Measurements from ENCODE around the gene EN1. TPM values are rescaled to one million over a fixed set of nuclear protein-coding genes. Genes with fewer than 3 reads are reported as not detected.

EN1 gene
- total and polyA plus RNA-seq, 8 donors, result not detected

- intact Hi-C loops (cut with DNase I), result loop anchor here in 1 of 3 donors (5.0 kb wide), 1 partner anchor 824 kb away; no protein-coding TSS in a partner anchor
- H3K4me1 ChIP-seq, result no peaks in the 10 kb centered on the region
- WGBS, 2 donors, result 75 to 82% methylated on average over 7 of the region's 7 CpGs
- H3K27ac ChIP-seq, result no peak overlapping the region
- H3K4me3 ChIP-seq, result no peak overlapping the region
- no peaks in the 10 kb centered on the region for H3K36me3 ChIP-seq
- FAIRE-seq (no peak), ATAC-seq (no peak), DNase-seq (no peak)
- no peak for TF ChIP-seq CTCF (IDR thresholded peaks at IDR 0.05)
- peaks cover 1 to 38% (median 6%) of the 10 kb centered on the region in 4 donors for H3K27me3 ChIP-seq
- no peaks in the 10 kb centered on the region for H3K9me3 ChIP-seq
These were observed 13.8 kb upstream of the EN1 start for GRCh38 chr2:118861242-118861641.

GRCh38 chr2:118860506-118860905, 13.1 kb upstream of the EN1 start:
- no peaks in the 10 kb centered on the region for H3K9me3 ChIP-seq
- ATAC-seq (no peak), DNase-seq (no peak), FAIRE-seq (no peak)
- peaks cover 3 to 44% (median 7%) of the 10 kb centered on the region in 4 donors for H3K27me3 ChIP-seq
- no peak overlapping the region for H3K27ac ChIP-seq
- no peaks in the 10 kb centered on the region for H3K36me3 ChIP-seq
- H3K4me1 ChIP-seq, result peaks cover 0 to 4% (median 0%) of the 10 kb centered on the region in 3 donors
- WGBS, 2 donors, result 22 to 27% methylated on average over 5 of the region's 5 CpGs
- intact Hi-C loops (cut with DNase I), result loop anchor here in 1 of 3 donors (5.0 kb wide), 1 partner anchor 823 kb away; no protein-coding TSS in a partner anchor
- no peak overlapping the region for H3K4me3 ChIP-seq
- TF ChIP-seq CTCF (IDR thresholded peaks at IDR 0.05), result no peak

GRCh38 chr2:118859157-118859770, 11.8 kb upstream of the EN1 start:
- 16% methylated on average over 26 of the region's 26 CpGs for WGBS, 2 donors
- intact Hi-C loops (cut with DNase I), result loop anchor here in 2 of 3 donors (5.0 to 10.0 kb wide), 6 partner anchors 364 to 814 kb away; no protein-coding TSS in a partner anchor

GRCh38 chr2:118858485-118859156, 11.2 kb upstream of the EN1 start:
- H3K4me3 ChIP-seq, result no peak overlapping the region
- H3K27ac ChIP-seq, result no peak overlapping the region
- TF ChIP-seq CTCF (IDR thresholded peaks at IDR 0.05), result no peak
- 5 to 7% methylated on average over 40 of the region's 40 CpGs for WGBS, 2 donors
- H3K4me1 ChIP-seq, result peaks cover 0 to 6% (median 0%) of the 10 kb centered on the region in 3 donors
- FAIRE-seq, result no peak
- intact Hi-C loops (cut with DNase I), result loop anchor here in 2 of 3 donors (5.0 to 10.0 kb wide), 6 partner anchors 364 to 814 kb away; no protein-coding TSS in a partner anchor
- H3K9me3 ChIP-seq, result no peaks in the 10 kb centered on the region
- DNase-seq, result peak in 2 of 6 donors; percentile 57 to 75
- ATAC-seq, result no peak
- H3K36me3 ChIP-seq, result no peaks in the 10 kb centered on the region
- H3K27me3 ChIP-seq, result peaks cover 3 to 57% (median 10%) of the 10 kb centered on the region in 4 donors

More at GRCh38 chr2:118859157-118859770, 11.8 kb upstream of the EN1 start:
- Histone ChIP-seq H3K27ac (no peak overlapping the region), H3K4me1 (peaks cover 0 to 6% (median 0%) of the 10 kb centered on the region in 3 donors), H3K36me3 (no peaks in the 10 kb centered on the region), H3K4me3 (no peak overlapping the region), H3K27me3 (peaks cover 3 to 56% (median 10%) of the 10 kb centered on the region in 4 donors), H3K9me3 (no peaks in the 10 kb centered on the region)
- ATAC-seq (no peak), FAIRE-seq (no peak), DNase-seq (peak in 1 of 6 donors; percentile 52)
- no peak for TF ChIP-seq CTCF (IDR thresholded peaks at IDR 0.05)
